GM21528 (cell line): ENCODE results near the gene ZDHHC12.
"Not testable (repeated sequence)": the region's sequence is repeated elsewhere in the genome, so short reads cannot be mapped to it uniquely, and the experiment has no call there.

Experiments
- ATAC-seq: cut with Tn5 transposase; IDR thresholded peaks from one replicate; pipeline ENCODE4 v1.9.1; 2021; ENCODE audit warnings: mild to moderate bottlenecking, moderate library complexity; ENCODE audit not compliant: unreplicated experiment, low FRiP score

Gene ZDHHC12

GRCh38 chr9:128713411-128713780 lies 10.5 kb downstream of the ZDHHC12 start:
- no peak for ATAC-seq

GRCh38 chr9:128712451-128713410 lies 11.2 kb downstream of the ZDHHC12 start:
- ATAC-seq: no peak

GRCh38 chr9:128707446-128707845 lies 16.5 kb downstream of the ZDHHC12 start:
- no peak for ATAC-seq

- ATAC-seq: no peak
Measured at GRCh38 chr9:128706671-128707381, 17.1 kb downstream of the ZDHHC12 start.

GRCh38 chr9:128706045-128706444 lies 17.9 kb downstream of the ZDHHC12 start:
- ATAC-seq: no peak

GRCh38 chr9:128705051-128705965 lies 18.6 kb downstream of the ZDHHC12 start:
- ATAC-seq: no peak

GRCh38 chr9:128704356-128704670 lies 19.6 kb downstream of the ZDHHC12 start:
- no peak for ATAC-seq

GRCh38 chr9:128703616-128704355 lies 20.1 kb downstream of the ZDHHC12 start:
- ATAC-seq: no peak

GRCh38 chr9:128702949-128703615 lies 20.8 kb downstream of the ZDHHC12 start:
- peak; percentile 18 for ATAC-seq

- peak; percentile 65 for ATAC-seq
Measured at GRCh38 chr9:128702445-128702948, 21.4 kb downstream of the ZDHHC12 start, which contains the start of gene PKN3. Gene PKN3 (plus strand): TSS chr9:128702503. CDS start chr9:128702916, 413 bp downstream.

- ATAC-seq: no peak
Measured at GRCh38 chr9:128701227-128701854, 22.6 kb downstream of the ZDHHC12 start.

GRCh38 chr9:128699096-128699795 lies 24.7 kb downstream of the ZDHHC12 start:
- ATAC-seq: not testable (repeated sequence)

GRCh38 chr9:128696923-128697707 lies 26.8 kb downstream of the ZDHHC12 start:
- no peak for ATAC-seq

GRCh38 chr9:128694344-128694743 lies 29.6 kb downstream of the ZDHHC12 start:
- ATAC-seq: no peak

GRCh38 chr9:128693738-128694137 lies 30.2 kb downstream of the ZDHHC12 start:
- not testable (repeated sequence) for ATAC-seq

GRCh38 chr9:128690684-128691034 lies 33.3 kb downstream of the ZDHHC12 start:
- ATAC-seq: no peak
